K562 (cell line): Measurements from ENCODE around the gene CYP21A2. TPM values are rescaled to one million over a fixed set of nuclear protein-coding genes. Genes with fewer than 3 reads are reported as not detected.

Experiments used
- ATF1 ChIP-seq, 2 experiments: fragments of 450-650 bp in 1 of 2; IDR thresholded peaks; 2 replicates each; pipeline ENCODE4 v1.6.1; 2016; ENCODE audit warnings: missing compliant biosample characterization in 1 of 2, missing genetic modification characterization in 1 of 2
- BDP1 ChIP-seq: IDR thresholded peaks from 3 replicates; pipeline ENCODE4 v1.6.1; 2011; ENCODE audit not compliant: insufficient read length, insufficient read depth
- BHLHE40 ChIP-seq: IDR thresholded peaks from 2 replicates; pipeline ENCODE4 v1.6.1; 2011; ENCODE audit warnings: low read length, improper control_type of control experiment
- CXXC5 ChIP-seq: fragments of 250-450 bp; sonication (Bioruptor Pico); IDR thresholded peaks from 2 replicates; pipeline ENCODE4 v1.8.0; 2022; ENCODE audit warnings: inconsistent platforms, mild to moderate bottlenecking, moderate library complexity
- EP300 ChIP-seq: IDR thresholded peaks from 2 replicates; pipeline ENCODE4 v1.6.1; 2012; ENCODE audit warnings: low read length, improper control_type of control experiment
- MTA2 ChIP-seq: fragments of 450-650 bp; IDR thresholded peaks from 2 replicates; pipeline ENCODE4 v1.6.1; 2016; ENCODE audit warnings: low read depth
- NFATC3 ChIP-seq: fragments of 450-650 bp; IDR thresholded peaks from 2 replicates; pipeline ENCODE4 v1.6.1; 2017; ENCODE audit warnings: mild to moderate bottlenecking
- PURB ChIP-seq: sonication (generic); formaldehyde crosslinking; IDR thresholded peaks from 2 replicates; pipeline ENCODE4 v1.9.0; 2021; ENCODE audit warnings: low read depth, mild to moderate bottlenecking, missing genetic modification reagents
- RHOXF2B ChIP-seq: fragments of 250-450 bp; sonication (Bioruptor Pico); conservative IDR thresholded peaks from 2 replicates; pipeline ENCODE4 v1.5.1; 2021
- SREBF1 ChIP-seq: fragments of 150-350 bp; IDR thresholded peaks from 2 replicates; pipeline ENCODE4 v1.6.1; 2014; ENCODE audit warnings: antibody characterized with exemption, low read depth, low read length, borderline replicate concordance
- TSC22D4 ChIP-seq: fragments of 450-650 bp; IDR thresholded peaks from 2 replicates; pipeline ENCODE4 v1.6.1; 2016; ENCODE audit warnings: missing genetic modification characterization, missing biosample characterization, control low read depth
- ZNF175 ChIP-seq: fragments of 200-800 bp; sonication (Bioruptor generic); IDR thresholded peaks from 2 replicates; pipeline ENCODE4 v1.6.1; 2016; ENCODE audit warnings: low read depth, mild to moderate bottlenecking, missing genetic modification characterization, missing compliant biosample characterization
- ZNF551 ChIP-seq: fragments of 250-450 bp; sonication (Bioruptor Pico); IDR thresholded peaks from 2 replicates; pipeline ENCODE4 v1.5.0; 2021; ENCODE audit warnings: mild to moderate bottlenecking, moderate library complexity
- ZNF586 ChIP-seq: fragments of 450-650 bp; formaldehyde crosslinking; conservative IDR thresholded peaks from 2 replicates; pipeline ENCODE4 v1.4.0; 2020; ENCODE audit warnings: mild to moderate bottlenecking, moderate library complexity
- ZNF780A ChIP-seq: fragments of 250-450 bp; sonication (Bioruptor Pico); IDR thresholded peaks from 2 replicates; pipeline ENCODE4 v1.5.0; 2021; ENCODE audit warnings: mild to moderate bottlenecking
- polyA plus RNA-seq, 8 experiments: library from polyadenylated mRNA; depleted of rRNA in 4 of 8; stranded (reverse) in 5 of 8; unstranded in 3 of 8; fragments of >200 nt; fragmentation: Nextera tagmentation in 2 of 8; fragmentation: Illumina TruSeq in 1 of 8; extraction: Ambion mirVana in 2 of 8; extraction: Trizol in 1 of 8; gene quantifications; 2 replicates each; pipeline versions ENCODE4 v1.2.1 to v1.2.3, GENCODE V29; 2011 to 2014; ENCODE audit warnings: inconsistent platforms in 1 of 8, missing spikeins in 1 of 8
- total RNA-seq, 7 experiments: library from RNA; depleted of rRNA in 6 of 7; stranded (reverse); fragments of >200 nt in 6 of 7; fragmentation: Illumina TruSeq in 2 of 7; extraction: Trizol in 2 of 7; gene quantifications; 2 replicates each; pipeline versions ENCODE4 v1.2.1 to v1.2.3, GENCODE V29; 2011 to 2021; ENCODE audit warnings: low replicate concordance in 1 of 7
- TF ChIP-seq, protein P1 (sequence below): sonication (generic); formaldehyde crosslinking; IDR thresholded peaks from 2 replicates; pipeline ENCODE4 v1.8.0; 2023; ENCODE audit warnings: mild to moderate bottlenecking, missing genetic modification reagents
- TF ChIP-seq, protein P2 (sequence below): fragments of 450-650 bp; IDR thresholded peaks from 2 replicates; pipeline ENCODE4 v1.6.1; 2016; ENCODE audit warnings: borderline replicate concordance
- TF ChIP-seq, protein P3 (sequence below): fragments of 450-650 bp; IDR thresholded peaks from one replicate; pipeline ENCODE4 v1.6.1; 2018; ENCODE audit warnings: mild to moderate bottlenecking, moderate library complexity; ENCODE audit not compliant: partially characterized antibody
- TF ChIP-seq, protein P4 (sequence below): sonication (generic); formaldehyde crosslinking; IDR thresholded peaks from 2 replicates; pipeline ENCODE4 v1.4.0; 2020; ENCODE audit warnings: mild to moderate bottlenecking, missing genetic modification reagents
- TF ChIP-seq, protein P5 (sequence below): fragments of 250-450 bp; sonication (Bioruptor Pico); IDR thresholded peaks from 2 replicates; pipeline ENCODE4 v1.4.0; 2020; ENCODE audit warnings: mild to moderate bottlenecking, moderate library complexity

Gene CYP21A2
- total and polyA plus RNA-seq, 9 of the 15 experiments (the other 6 are each of a cell fraction or from before 2014, with no cell fraction given), result 0.03 to 1.4 (median 0.19) TPM

DNA sequence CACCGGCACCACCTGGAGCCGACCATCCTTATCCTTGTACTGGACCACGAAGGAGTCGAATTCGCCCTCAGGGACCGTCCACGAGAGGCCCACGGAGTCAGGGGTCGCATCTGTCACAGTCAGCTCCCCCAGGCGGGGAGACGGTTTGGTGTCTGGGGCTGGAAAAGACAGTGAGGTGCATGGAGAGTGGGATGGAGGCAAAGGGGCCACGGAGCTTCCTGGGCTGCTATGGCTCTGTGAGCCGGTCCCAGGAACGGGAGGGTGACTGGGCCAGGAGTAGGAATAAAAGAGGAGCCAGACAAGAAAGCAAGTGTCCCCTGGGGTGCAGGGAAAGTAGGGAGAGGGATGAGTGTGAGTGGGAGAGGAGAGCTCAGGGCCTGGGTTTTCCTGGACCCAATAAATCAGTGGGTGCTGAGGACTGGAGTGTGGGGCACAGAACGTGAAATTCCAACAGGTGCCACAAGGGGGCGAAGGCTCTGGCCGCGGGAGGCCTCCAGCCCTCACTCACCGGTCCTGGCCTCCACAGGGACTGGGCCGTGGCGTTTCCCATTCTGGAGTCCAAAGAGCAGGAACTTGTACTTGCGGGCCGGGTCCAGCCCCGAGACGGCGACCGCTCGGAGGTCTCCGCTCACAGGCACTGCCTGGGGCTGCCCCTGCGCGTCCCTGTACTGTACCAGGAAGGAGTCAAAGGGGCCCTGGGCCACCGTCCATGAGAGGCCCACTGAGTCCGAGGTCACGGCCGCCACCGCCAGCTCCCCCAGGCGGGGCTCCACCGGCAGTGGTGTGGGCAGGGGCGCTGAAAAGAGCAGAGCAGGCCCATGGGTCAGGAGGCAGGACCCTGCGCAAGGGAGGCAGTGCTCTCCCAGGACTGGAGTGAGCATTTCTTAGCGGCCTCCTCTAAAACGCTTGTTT is 9.9 kb downstream of the CYP21A2 start (continued):
- TF ChIP-seq, protein P1, sequence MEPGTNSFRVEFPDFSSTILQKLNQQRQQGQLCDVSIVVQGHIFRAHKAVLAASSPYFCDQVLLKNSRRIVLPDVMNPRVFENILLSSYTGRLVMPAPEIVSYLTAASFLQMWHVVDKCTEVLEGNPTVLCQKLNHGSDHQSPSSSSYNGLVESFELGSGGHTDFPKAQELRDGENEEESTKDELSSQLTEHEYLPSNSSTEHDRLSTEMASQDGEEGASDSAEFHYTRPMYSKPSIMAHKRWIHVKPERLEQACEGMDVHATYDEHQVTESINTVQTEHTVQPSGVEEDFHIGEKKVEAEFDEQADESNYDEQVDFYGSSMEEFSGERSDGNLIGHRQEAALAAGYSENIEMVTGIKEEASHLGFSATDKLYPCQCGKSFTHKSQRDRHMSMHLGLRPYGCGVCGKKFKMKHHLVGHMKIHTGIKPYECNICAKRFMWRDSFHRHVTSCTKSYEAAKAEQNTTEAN, result 0 out of 2 replicates have a peak, but pooled peaks have one; percentile 15
- TF ChIP-seq ZNF780A (CRISPR knock-in tag), result no peak
- TF ChIP-seq RHOXF2B (CRISPR knock-in tag), result no peak
- TF ChIP-seq, protein P2, sequence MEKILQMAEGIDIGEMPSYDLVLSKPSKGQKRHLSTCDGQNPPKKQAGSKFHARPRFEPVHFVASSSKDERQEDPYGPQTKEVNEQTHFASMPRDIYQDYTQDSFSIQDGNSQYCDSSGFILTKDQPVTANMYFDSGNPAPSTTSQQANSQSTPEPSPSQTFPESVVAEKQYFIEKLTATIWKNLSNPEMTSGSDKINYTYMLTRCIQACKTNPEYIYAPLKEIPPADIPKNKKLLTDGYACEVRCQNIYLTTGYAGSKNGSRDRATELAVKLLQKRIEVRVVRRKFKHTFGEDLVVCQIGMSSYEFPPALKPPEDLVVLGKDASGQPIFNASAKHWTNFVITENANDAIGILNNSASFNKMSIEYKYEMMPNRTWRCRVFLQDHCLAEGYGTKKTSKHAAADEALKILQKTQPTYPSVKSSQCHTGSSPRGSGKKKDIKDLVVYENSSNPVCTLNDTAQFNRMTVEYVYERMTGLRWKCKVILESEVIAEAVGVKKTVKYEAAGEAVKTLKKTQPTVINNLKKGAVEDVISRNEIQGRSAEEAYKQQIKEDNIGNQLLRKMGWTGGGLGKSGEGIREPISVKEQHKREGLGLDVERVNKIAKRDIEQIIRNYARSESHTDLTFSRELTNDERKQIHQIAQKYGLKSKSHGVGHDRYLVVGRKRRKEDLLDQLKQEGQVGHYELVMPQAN, result no peak
- no peak for TF ChIP-seq BDP1
- no peak for TF ChIP-seq MTA2
- TF ChIP-seq, protein P3, sequence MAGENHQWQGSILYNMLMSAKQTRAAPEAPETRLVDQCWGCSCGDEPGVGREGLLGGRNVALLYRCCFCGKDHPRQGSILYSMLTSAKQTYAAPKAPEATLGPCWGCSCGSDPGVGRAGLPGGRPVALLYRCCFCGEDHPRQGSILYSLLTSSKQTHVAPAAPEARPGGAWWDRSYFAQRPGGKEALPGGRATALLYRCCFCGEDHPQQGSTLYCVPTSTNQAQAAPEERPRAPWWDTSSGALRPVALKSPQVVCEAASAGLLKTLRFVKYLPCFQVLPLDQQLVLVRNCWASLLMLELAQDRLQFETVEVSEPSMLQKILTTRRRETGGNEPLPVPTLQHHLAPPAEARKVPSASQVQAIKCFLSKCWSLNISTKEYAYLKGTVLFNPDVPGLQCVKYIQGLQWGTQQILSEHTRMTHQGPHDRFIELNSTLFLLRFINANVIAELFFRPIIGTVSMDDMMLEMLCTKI, result no peak
- TF ChIP-seq ZNF586 (CRISPR knock-in tag), result no peak
- TF ChIP-seq PURB, result no peak
- no peak for TF ChIP-seq EP300
- no peak for TF ChIP-seq ZNF551 (CRISPR knock-in tag)
- TF ChIP-seq, protein P4, sequence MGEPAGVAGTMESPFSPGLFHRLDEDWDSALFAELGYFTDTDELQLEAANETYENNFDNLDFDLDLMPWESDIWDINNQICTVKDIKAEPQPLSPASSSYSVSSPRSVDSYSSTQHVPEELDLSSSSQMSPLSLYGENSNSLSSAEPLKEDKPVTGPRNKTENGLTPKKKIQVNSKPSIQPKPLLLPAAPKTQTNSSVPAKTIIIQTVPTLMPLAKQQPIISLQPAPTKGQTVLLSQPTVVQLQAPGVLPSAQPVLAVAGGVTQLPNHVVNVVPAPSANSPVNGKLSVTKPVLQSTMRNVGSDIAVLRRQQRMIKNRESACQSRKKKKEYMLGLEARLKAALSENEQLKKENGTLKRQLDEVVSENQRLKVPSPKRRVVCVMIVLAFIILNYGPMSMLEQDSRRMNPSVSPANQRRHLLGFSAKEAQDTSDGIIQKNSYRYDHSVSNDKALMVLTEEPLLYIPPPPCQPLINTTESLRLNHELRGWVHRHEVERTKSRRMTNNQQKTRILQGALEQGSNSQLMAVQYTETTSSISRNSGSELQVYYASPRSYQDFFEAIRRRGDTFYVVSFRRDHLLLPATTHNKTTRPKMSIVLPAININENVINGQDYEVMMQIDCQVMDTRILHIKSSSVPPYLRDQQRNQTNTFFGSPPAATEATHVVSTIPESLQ (CRISPR knock-in tag), result no peak
- no peak for TF ChIP-seq TSC22D4 (tag)
- no peak for TF ChIP-seq NFATC3
- TF ChIP-seq CXXC5 (CRISPR knock-in tag), result peak; percentile 63
- TF ChIP-seq, protein P5, sequence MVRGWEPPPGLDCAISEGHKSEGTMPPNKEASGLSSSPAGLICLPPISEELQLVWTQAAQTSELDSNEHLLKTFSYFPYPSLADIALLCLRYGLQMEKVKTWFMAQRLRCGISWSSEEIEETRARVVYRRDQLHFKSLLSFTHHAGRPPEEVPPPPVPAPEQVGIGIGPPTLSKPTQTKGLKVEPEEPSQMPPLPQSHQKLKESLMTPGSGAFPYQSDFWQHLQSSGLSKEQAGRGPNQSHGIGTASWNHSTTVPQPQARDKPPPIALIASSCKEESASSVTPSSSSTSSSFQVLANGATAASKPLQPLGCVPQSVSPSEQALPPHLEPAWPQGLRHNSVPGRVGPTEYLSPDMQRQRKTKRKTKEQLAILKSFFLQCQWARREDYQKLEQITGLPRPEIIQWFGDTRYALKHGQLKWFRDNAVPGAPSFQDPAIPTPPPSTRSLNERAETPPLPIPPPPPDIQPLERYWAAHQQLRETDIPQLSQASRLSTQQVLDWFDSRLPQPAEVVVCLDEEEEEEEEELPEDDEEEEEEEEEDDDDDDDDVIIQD (CRISPR knock-in tag), result no peak
- no peak for TF ChIP-seq ZNF175 (CRISPR knock-in tag)
- peak; percentile 75 for TF ChIP-seq BHLHE40
- TF ChIP-seq ATF1 (CRISPR knock-in tag; IDR thresholded peaks at IDR 0.05), result no peak
- peak; percentile 43 for TF ChIP-seq ATF1 (tag; IDR thresholded peaks at IDR 0.05)
- TF ChIP-seq SREBF1, result no peak
